ENCODE results near the gene STMN3.

DNA sequence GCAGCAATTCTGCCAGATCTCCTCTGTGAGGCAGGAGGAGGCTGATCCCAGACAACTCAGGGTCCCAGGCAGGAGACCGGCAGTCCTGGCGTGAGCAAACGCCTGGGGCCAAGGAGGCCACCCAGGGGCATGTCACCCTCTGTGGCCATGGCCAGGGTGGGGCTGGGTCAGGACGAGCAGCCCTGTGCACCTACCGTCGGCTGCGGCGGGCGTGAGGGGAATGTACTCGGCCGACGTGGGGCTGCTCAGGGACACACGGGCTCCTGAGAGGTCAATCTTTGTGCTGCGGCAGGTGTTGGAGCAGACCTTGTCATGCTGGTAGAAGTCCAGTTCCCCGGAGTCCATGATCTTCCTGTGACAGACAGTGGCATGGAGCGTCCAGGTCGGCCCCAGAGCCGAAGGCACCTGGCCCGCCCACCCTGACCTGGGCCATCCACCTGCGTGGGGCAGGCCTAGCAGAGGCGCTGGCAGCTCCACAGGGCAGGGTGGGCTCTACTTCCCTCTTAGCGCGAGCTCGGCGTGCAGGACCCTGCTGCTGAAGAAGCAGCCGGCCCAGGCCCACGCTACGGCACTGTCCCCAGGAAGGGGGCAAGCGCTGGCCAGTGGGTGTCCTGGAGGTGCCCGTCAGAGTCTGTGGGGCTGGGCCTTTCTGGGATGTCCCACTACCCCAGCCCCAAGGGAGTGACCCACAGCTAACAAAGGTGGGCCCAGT, 57.7 kb downstream of the STMN3 start:
- no peak for TF ChIP-seq POLR2A (IDR thresholded peaks at IDR 0.05)
- TF ChIP-seq, protein P1, sequence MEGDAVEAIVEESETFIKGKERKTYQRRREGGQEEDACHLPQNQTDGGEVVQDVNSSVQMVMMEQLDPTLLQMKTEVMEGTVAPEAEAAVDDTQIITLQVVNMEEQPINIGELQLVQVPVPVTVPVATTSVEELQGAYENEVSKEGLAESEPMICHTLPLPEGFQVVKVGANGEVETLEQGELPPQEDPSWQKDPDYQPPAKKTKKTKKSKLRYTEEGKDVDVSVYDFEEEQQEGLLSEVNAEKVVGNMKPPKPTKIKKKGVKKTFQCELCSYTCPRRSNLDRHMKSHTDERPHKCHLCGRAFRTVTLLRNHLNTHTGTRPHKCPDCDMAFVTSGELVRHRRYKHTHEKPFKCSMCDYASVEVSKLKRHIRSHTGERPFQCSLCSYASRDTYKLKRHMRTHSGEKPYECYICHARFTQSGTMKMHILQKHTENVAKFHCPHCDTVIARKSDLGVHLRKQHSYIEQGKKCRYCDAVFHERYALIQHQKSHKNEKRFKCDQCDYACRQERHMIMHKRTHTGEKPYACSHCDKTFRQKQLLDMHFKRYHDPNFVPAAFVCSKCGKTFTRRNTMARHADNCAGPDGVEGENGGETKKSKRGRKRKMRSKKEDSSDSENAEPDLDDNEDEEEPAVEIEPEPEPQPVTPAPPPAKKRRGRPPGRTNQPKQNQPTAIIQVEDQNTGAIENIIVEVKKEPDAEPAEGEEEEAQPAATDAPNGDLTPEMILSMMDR (IDR thresholded peaks at IDR 0.05): no peak
- no peak for TF ChIP-seq POLR2AphosphoS5 (IDR thresholded peaks at IDR 0.05)
- no peak for TF ChIP-seq EP300 (IDR thresholded peaks at IDR 0.05)
